HepG2 (cell line): ENCODE measurements around the gene TMEM135. TPM values are rescaled to one million over a fixed set of nuclear protein-coding genes. Genes with fewer than 3 reads are reported as not detected.

ENCODE experiments used
- ASH2L ChIP-seq: fragments of 300-600, 200-600 bp; sonication (generic); IDR thresholded peaks from 2 replicates; pipeline ENCODE4 v1.7.0; 2017; ENCODE audit warnings: low read depth, mild to moderate bottlenecking, moderate library complexity, mixed read lengths, low read length; ENCODE audit not compliant: insufficient read length
- ATF7-NPFF ChIP-seq: sonication (generic); formaldehyde crosslinking; IDR thresholded peaks from 2 replicates; pipeline ENCODE4 v1.8.1; 2023; ENCODE audit warnings: mild to moderate bottlenecking, low read depth, missing genetic modification reagents, moderate library complexity
- CBX2 ChIP-seq, 2 experiments: fragments of 200-600 bp in 1 of 2; sonication (generic); formaldehyde crosslinking in 1 of 2; IDR thresholded peaks; 2 replicates each; pipeline versions ENCODE4 v1.7.0 to v1.8.1; 2018 to 2022; ENCODE audit warnings: low read depth in 2 of 2, low read length in 1 of 2, mild to moderate bottlenecking in 1 of 2, missing genetic modification reagents in 1 of 2
- CTCF ChIP-seq: sonication (generic); formaldehyde crosslinking; IDR thresholded peaks from 2 replicates; pipeline ENCODE4 v1.5.0; 2020; ENCODE audit warnings: mild to moderate bottlenecking, missing genetic modification reagents, moderate library complexity
- DDIT3 ChIP-seq: sonication (generic); formaldehyde crosslinking; IDR thresholded peaks from 2 replicates; pipeline ENCODE4 v1.4.0; 2020; ENCODE audit warnings: mild to moderate bottlenecking, missing genetic modification reagents
- HMGA1 ChIP-seq: sonication (generic); formaldehyde crosslinking; conservative IDR thresholded peaks from 2 replicates; pipeline ENCODE4 v1.4.0; 2020; ENCODE audit warnings: missing genetic modification reagents
- KDM5A ChIP-seq: fragments of 200-600 bp; sonication (generic); IDR thresholded peaks from 2 replicates; pipeline ENCODE4 v1.7.0; 2018; ENCODE audit warnings: antibody characterized with exemption, mild to moderate bottlenecking, low read length, borderline replicate concordance
- MEF2D ChIP-seq: sonication (generic); formaldehyde crosslinking; IDR thresholded peaks from 2 replicates; pipeline ENCODE4 v1.5.1; 2020; ENCODE audit warnings: mild to moderate bottlenecking, missing genetic modification reagents
- NFE2L2 ChIP-seq: fragments of 150-350 bp; IDR thresholded peaks from 2 replicates; pipeline ENCODE4 v1.6.1; 2014; ENCODE audit warnings: low read length
- POLR2AphosphoS2 ChIP-seq: IDR thresholded peaks from 2 replicates; pipeline ENCODE4 v1.6.1; 2011; ENCODE audit warnings: low read depth, low read length, improper control_type of control experiment
- RBM22 ChIP-seq: fragments of 200-400 bp; formaldehyde crosslinking; optimal IDR thresholded peaks from 2 replicates; pipeline ENCODE3; 2017; ENCODE audit warnings: mild to moderate bottlenecking, low read length, moderate library complexity
- RFX1 ChIP-seq: fragments of 450-650 bp; IDR thresholded peaks from 2 replicates; pipeline ENCODE4 v1.6.1; 2017
- RFX3 ChIP-seq: IDR thresholded peaks from 2 replicates; pipeline ENCODE4 v1.6.1; 2016; ENCODE audit warnings: missing biosample characterization, missing genetic modification reagents
- SALL1 ChIP-seq: sonication (generic); formaldehyde crosslinking; IDR thresholded peaks from 2 replicates; pipeline ENCODE4 v1.8.0; 2022; ENCODE audit warnings: mild to moderate bottlenecking, missing genetic modification reagents
- SRSF1 ChIP-seq: fragments of 200-400 bp; formaldehyde crosslinking; optimal IDR thresholded peaks from 2 replicates; pipeline ENCODE3; 2017; ENCODE audit warnings: mild to moderate bottlenecking, low read depth, low read length, moderate library complexity
- TBL1XR1 ChIP-seq: fragments of 150-350 bp; IDR thresholded peaks from 2 replicates; pipeline ENCODE4 v1.6.1; 2014; ENCODE audit warnings: borderline replicate concordance, low read length; ENCODE audit not compliant: partially characterized antibody
- ZBTB21 ChIP-seq: sonication (generic); formaldehyde crosslinking; IDR thresholded peaks from 2 replicates; pipeline ENCODE4 v1.4.0; 2020; ENCODE audit warnings: missing genetic modification reagents
- ZFP36L1 ChIP-seq: sonication (generic); formaldehyde crosslinking; IDR thresholded peaks from 2 replicates; pipeline ENCODE4 v1.8.0; 2022; ENCODE audit warnings: mild to moderate bottlenecking, missing genetic modification reagents, moderate library complexity
- ZNF749 ChIP-seq: sonication (generic); formaldehyde crosslinking; IDR thresholded peaks from 2 replicates; pipeline ENCODE4 v1.8.0; 2022; ENCODE audit warnings: mild to moderate bottlenecking, missing genetic modification reagents, moderate library complexity, borderline replicate concordance
- ZNF75D ChIP-seq: sonication (generic); formaldehyde crosslinking; IDR thresholded peaks from 2 replicates; pipeline ENCODE4 v1.8.1; 2023; ENCODE audit warnings: missing genetic modification reagents, mild to moderate bottlenecking, borderline replicate concordance
- ZNF772 ChIP-seq: sonication (generic); formaldehyde crosslinking; IDR thresholded peaks from 2 replicates; pipeline ENCODE4 v1.5.0; 2020; ENCODE audit warnings: mild to moderate bottlenecking, missing genetic modification reagents
- ZNF782 ChIP-seq: sonication (generic); formaldehyde crosslinking; IDR thresholded peaks from 2 replicates; pipeline ENCODE4 v1.4.0; 2020; ENCODE audit warnings: missing genetic modification reagents, mild to moderate bottlenecking, borderline replicate concordance
- ZSCAN12 ChIP-seq: sonication (generic); formaldehyde crosslinking; IDR thresholded peaks from 2 replicates; pipeline ENCODE4 v1.9.0; 2021; ENCODE audit warnings: mild to moderate bottlenecking, missing genetic modification reagents
- ZSCAN25 ChIP-seq: sonication (generic); formaldehyde crosslinking; IDR thresholded peaks from 2 replicates; pipeline ENCODE4 v1.8.0; 2022; ENCODE audit warnings: mild to moderate bottlenecking, missing genetic modification reagents
- polyA plus RNA-seq, 8 experiments: library from polyadenylated mRNA; depleted of rRNA in 3 of 8; stranded (reverse) in 7 of 8; unstranded in 1 of 8; fragments of >200 nt; fragmentation: Illumina TruSeq in 4 of 8; extraction: Trizol in 4 of 8; gene quantifications; 2 replicates each; pipeline versions ENCODE4 v1.2.1 to v1.2.3, GENCODE V29; 2011 to 2016; ENCODE audit warnings: low read depth in 4 of 8, missing spikeins in 1 of 8, mixed read lengths in 1 of 8; ENCODE audit not compliant: insufficient read depth in 1 of 8
- total RNA-seq, 5 experiments: library from RNA; depleted of rRNA; stranded (reverse); fragments of >200 nt; fragmentation: Illumina TruSeq; extraction: Trizol; gene quantifications; 2 replicates each; pipeline ENCODE4 v1.2.3, GENCODE V29; 2016; ENCODE audit warnings: low read depth in 1 of 5
- TF ChIP-seq, protein P1 (sequence below): IDR thresholded peaks from 2 replicates; pipeline ENCODE4 v1.6.1; 2012; ENCODE audit warnings: inconsistent platforms
- TF ChIP-seq, protein P2 (sequence below): sonication (generic); formaldehyde crosslinking; IDR thresholded peaks from 2 replicates; pipeline ENCODE4 v1.5.1; 2020; ENCODE audit warnings: missing genetic modification reagents, mild to moderate bottlenecking, borderline replicate concordance
- TF ChIP-seq, protein P3 (sequence below): sonication (generic); formaldehyde crosslinking; IDR thresholded peaks from 2 replicates; pipeline ENCODE4 v1.5.0; 2020; ENCODE audit warnings: missing genetic modification reagents

TMEM135 gene
- total and polyA plus RNA-seq, 2 of the 13 experiments (the other 11 are each of a cell fraction or from before 2014, with no cell fraction given): 36.6 to 88.9 TPM

GRCh38 chr11:87128372-87128771 lies 90.6 kb downstream of the TMEM135 start (continued):
- no peak for TF ChIP-seq SALL1 (CRISPR knock-in tag)
- TF ChIP-seq, protein P1, sequence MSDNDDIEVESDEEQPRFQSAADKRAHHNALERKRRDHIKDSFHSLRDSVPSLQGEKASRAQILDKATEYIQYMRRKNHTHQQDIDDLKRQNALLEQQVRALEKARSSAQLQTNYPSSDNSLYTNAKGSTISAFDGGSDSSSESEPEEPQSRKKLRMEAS: no peak
- TF ChIP-seq ZNF782 (CRISPR knock-in tag): no peak
- no peak for TF ChIP-seq ZBTB21 (CRISPR knock-in tag)
- no peak for TF ChIP-seq ATF7-NPFF (CRISPR knock-in tag)
- no peak for TF ChIP-seq ZFP36L1 (CRISPR knock-in tag)
- no peak for TF ChIP-seq ZNF75D (CRISPR knock-in tag)
- no peak for TF ChIP-seq KDM5A
- TF ChIP-seq ZSCAN25 (CRISPR knock-in tag): no peak
- no peak for TF ChIP-seq RFX1
- TF ChIP-seq, protein P2, sequence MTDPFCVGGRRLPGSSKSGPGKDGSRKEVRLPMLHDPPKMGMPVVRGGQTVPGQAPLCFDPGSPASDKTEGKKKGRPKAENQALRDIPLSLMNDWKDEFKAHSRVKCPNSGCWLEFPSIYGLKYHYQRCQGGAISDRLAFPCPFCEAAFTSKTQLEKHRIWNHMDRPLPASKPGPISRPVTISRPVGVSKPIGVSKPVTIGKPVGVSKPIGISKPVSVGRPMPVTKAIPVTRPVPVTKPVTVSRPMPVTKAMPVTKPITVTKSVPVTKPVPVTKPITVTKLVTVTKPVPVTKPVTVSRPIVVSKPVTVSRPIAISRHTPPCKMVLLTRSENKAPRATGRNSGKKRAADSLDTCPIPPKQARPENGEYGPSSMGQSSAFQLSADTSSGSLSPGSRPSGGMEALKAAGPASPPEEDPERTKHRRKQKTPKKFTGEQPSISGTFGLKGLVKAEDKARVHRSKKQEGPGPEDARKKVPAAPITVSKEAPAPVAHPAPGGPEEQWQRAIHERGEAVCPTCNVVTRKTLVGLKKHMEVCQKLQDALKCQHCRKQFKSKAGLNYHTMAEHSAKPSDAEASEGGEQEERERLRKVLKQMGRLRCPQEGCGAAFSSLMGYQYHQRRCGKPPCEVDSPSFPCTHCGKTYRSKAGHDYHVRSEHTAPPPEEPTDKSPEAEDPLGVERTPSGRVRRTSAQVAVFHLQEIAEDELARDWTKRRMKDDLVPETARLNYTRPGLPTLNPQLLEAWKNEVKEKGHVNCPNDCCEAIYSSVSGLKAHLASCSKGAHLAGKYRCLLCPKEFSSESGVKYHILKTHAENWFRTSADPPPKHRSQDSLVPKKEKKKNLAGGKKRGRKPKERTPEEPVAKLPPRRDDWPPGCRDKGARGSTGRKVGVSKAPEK (CRISPR knock-in tag): no peak
- no peak for TF ChIP-seq POLR2AphosphoS2
- TF ChIP-seq TBL1XR1: no peak
- no peak for TF ChIP-seq ZNF772
- TF ChIP-seq ZSCAN12: no peak
- TF ChIP-seq CTCF (CRISPR knock-in tag): no peak
- TF ChIP-seq ZNF749 (CRISPR knock-in tag): no peak
- TF ChIP-seq RBM22: no peak
- no peak for TF ChIP-seq MEF2D
- no peak for TF ChIP-seq SRSF1
- TF ChIP-seq, protein P3, sequence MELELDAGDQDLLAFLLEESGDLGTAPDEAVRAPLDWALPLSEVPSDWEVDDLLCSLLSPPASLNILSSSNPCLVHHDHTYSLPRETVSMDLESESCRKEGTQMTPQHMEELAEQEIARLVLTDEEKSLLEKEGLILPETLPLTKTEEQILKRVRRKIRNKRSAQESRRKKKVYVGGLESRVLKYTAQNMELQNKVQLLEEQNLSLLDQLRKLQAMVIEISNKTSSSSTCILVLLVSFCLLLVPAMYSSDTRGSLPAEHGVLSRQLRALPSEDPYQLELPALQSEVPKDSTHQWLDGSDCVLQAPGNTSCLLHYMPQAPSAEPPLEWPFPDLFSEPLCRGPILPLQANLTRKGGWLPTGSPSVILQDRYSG: no peak
- TF ChIP-seq CBX2 (IDR thresholded peaks at IDR 0.05; ENCODE audit: low read depth, low read length): no peak
- no peak for TF ChIP-seq CBX2 (CRISPR knock-in tag; IDR thresholded peaks at IDR 0.05; ENCODE audit: low read depth)
- TF ChIP-seq RFX3: no peak
- no peak for TF ChIP-seq DDIT3 (CRISPR knock-in tag)
- no peak for TF ChIP-seq ASH2L
- no peak for TF ChIP-seq NFE2L2
- no peak for TF ChIP-seq HMGA1 (CRISPR knock-in tag)
